Colonic mucosa (tissue), 4 donors: ENCODE data around the gene PI4KA. TPM values are rescaled to one million over a fixed set of nuclear protein-coding genes. Genes with fewer than 3 reads are reported as not detected.
A peak's percentile ranks its signal among the peaks of the same experiment; 100 is the strongest.

Source experiments
- DNase-seq: peaks from one replicate; pipeline ENCODE4 v3.0.0-alpha.2; 2020
- H3K27ac ChIP-seq: fragments of 200-600 bp; one replicate; pipeline ENCODE4 v1.8.0; 2021
- H3K27me3 ChIP-seq: fragments of 200-600 bp; one replicate; pipeline ENCODE4 v1.8.0; 2021
- H3K36me3 ChIP-seq: fragments of 200-600 bp; one replicate; pipeline ENCODE4 v1.8.0; 2021
- H3K4me1 ChIP-seq: fragments of 200-600 bp; one replicate; pipeline ENCODE4 v1.8.0; 2021; ENCODE audit warnings: mild to moderate bottlenecking
- H3K4me3 ChIP-seq: fragments of 200-600 bp; one replicate; pipeline ENCODE4 v1.8.0; 2021
- H3K9ac ChIP-seq, 2 donors: one replicate each; pipeline ENCODE4 v1.7.0; 2013; ENCODE audit warnings: control low read depth in 2 of 2, low read depth in 2 of 2, low read length in 2 of 2
- H3K9me3 ChIP-seq: fragments of 200-600 bp; one replicate; pipeline ENCODE4 v1.8.0; 2021
- intact Hi-C: fragments of 100-400 bp; cut with DNase I; formaldehyde crosslinking; loops from one replicate; pipeline ENCODE4 v1.14.1; 2022
- total RNA-seq, 2 donors: library from RNA; stranded (reverse); fragmentation: NEBNext Ultra II Directional in 1 of 2; extraction: Animal tissue kit (Norgen Biotek cat#: 25700) in 1 of 2; gene quantifications; one replicate each; pipeline ENCODE4 v1.2.1, GENCODE V29; 2021
- TF ChIP-seq, protein P1 (sequence below): fragments of 200-600 bp; IDR thresholded peaks from one replicate; pipeline ENCODE4 v1.8.0; 2022; ENCODE audit warnings: antibody characterized with exemption, mild to moderate bottlenecking
- donor health status: healthy.
- donor health status: DM: no; HTN: no; CAD: no.
- donor health status: DM: no; HTN: no; CAD: no.

The PI4KA gene
- total RNA-seq, 2 donors from 2014 or later: 69.4 to 86.8 TPM

DNA sequence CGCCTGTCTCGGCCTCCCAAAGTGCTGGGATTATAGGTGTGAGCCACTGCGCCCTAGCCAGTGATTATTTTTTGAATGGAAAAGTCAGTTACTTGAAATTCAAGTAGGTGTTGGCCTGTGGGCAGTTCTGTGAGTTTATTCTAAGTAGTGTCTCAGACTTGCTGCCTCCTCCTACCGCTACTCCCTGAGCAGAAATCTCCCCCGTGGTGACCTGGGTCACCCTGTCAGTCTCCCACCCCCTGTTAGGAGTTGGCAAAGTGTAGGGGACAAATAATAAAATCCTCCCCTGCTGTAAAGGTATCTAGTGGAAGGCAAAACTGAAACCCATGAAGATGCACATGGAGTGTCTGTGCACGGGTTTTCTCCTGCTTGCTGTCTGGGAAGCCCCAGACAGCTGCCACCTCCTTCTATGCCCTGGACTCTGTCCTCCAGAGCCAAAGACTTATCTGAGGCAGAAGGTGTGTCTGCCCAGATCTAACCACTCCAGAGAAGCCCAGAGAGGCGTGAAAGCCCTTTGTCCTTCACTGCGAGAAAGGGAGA lies 26.5 kb upstream of the PI4KA start:
- Histone ChIP-seq H3K27me3 (no peaks in the 10 kb centered on the region), H3K9ac (peak overlapping the region in 1 of 2 donors; percentile 58), H3K36me3 (no peaks in the 10 kb centered on the region), H3K27ac (peak overlapping the region; percentile 80), H3K9me3 (no peaks in the 10 kb centered on the region), H3K4me3 (no peak overlapping the region), H3K4me1 (peaks cover 13% of the 10 kb centered on the region)
- DNase-seq: no peak
- intact Hi-C loops: no loop called here
- TF ChIP-seq, protein P1, sequence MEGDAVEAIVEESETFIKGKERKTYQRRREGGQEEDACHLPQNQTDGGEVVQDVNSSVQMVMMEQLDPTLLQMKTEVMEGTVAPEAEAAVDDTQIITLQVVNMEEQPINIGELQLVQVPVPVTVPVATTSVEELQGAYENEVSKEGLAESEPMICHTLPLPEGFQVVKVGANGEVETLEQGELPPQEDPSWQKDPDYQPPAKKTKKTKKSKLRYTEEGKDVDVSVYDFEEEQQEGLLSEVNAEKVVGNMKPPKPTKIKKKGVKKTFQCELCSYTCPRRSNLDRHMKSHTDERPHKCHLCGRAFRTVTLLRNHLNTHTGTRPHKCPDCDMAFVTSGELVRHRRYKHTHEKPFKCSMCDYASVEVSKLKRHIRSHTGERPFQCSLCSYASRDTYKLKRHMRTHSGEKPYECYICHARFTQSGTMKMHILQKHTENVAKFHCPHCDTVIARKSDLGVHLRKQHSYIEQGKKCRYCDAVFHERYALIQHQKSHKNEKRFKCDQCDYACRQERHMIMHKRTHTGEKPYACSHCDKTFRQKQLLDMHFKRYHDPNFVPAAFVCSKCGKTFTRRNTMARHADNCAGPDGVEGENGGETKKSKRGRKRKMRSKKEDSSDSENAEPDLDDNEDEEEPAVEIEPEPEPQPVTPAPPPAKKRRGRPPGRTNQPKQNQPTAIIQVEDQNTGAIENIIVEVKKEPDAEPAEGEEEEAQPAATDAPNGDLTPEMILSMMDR: no peak

DNA sequence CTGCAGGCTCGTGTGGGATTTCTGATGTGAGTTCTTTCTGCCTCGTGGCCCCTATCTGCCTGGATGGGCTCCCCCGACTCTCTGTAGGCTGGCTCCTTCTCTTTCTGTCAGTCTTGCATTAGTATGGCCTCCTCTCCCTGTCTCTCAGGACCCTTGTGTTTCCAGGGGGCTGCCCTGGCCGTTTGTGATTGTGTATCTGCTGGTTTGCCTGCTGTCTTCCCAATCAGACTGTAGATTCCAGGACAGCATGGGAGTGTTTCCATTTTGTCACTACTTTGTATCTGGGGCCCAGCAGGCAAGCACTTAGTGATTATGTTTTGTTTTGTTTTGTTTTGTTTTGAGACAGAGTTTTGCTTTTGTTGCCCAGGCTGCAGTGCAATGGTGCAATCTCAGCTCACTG lies 25.8 kb upstream of the PI4KA start:
- Histone ChIP-seq H3K36me3 (no peaks in the 10 kb centered on the region), H3K9ac (no peak overlapping the region), H3K9me3 (no peaks in the 10 kb centered on the region), H3K27ac (no peak overlapping the region), H3K4me1 (peaks cover 13% of the 10 kb centered on the region), H3K27me3 (no peaks in the 10 kb centered on the region), H3K4me3 (no peak overlapping the region)
- TF ChIP-seq, protein P1: no peak
- DNase-seq: no peak
- intact Hi-C loops: no loop called here

DNA sequence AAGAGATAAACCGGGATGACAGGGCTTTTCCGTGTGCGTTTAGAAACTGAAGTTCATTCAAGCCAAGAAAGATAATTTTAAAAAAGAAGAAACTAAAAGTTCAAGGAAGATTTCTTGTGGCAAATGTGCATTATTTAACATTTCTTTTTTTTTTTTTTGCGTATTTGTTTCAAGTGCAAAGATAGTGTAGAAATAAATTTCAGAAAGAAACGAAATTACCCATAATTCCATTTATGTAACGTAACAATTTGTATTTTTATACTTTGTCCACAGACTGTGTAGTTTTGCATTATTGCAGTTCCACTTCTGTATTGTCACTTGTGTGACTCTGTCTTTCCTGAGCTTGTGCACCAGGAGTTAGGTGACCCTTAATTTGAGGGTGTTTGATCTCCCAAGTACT lies 24.2 kb upstream of the PI4KA start:
- TF ChIP-seq, protein P1: no peak
- Histone ChIP-seq H3K36me3 (no peaks in the 10 kb centered on the region), H3K9me3 (no peaks in the 10 kb centered on the region), H3K4me3 (no peak overlapping the region), H3K9ac (no peak overlapping the region), H3K4me1 (peaks cover 13% of the 10 kb centered on the region), H3K27me3 (no peaks in the 10 kb centered on the region), H3K27ac (no peak overlapping the region)
- no peak for DNase-seq
- intact Hi-C loops: no loop called here

DNA sequence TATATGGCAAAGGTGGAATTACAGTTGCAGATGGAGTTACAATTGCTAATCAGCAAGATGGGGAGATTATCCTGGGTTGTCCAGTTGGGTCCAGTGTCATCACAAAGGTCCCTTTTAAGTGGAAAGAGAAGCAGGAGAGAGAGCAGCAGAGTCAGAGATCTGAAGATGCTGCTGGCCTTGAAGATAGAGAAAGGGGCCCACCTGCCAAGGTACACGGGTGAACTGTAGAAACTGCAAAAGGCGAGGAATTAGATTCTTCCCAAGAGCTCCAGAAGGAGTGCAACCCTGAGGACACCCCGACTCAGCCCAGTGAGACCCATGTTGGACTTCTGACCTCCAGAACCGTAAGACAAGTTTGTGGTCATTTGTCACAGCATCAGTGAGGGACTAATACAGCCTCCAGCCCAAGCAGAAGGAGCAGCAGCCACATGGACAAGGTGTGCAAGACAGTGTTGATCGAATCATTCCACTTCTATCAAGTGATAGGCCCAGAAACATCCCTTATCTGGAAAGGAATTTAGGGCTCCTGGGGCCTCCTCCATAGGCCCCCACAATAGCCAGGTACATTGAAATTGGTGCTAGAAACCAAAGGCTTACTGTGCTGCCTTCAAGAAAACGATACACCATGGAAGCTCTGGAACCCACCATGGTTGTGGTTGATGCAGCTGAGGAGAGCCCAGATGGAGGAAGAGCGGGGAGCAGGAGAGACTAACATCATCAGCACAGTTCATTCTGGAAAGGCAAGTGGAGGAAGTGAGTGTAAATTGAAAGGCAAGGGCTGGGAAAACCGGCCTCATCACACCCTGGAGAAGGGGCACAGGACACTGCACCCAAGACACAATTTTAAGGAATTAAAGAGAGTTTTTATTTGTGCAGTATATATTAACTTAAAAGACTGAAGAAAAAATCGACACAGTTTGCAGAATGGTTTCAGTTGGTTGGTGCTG lies 23.5 kb upstream of the PI4KA start:
- no peaks in the 10 kb centered on the region for H3K36me3 ChIP-seq
- intact Hi-C loops: no loop called here
- H3K4me1 ChIP-seq: peaks cover 13% of the 10 kb centered on the region
- no peak overlapping the region for H3K4me3 ChIP-seq
- no peaks in the 10 kb centered on the region for H3K27me3 ChIP-seq
- no peaks in the 10 kb centered on the region for H3K9me3 ChIP-seq
- H3K27ac ChIP-seq: no peak overlapping the region
- H3K9ac ChIP-seq: no peak overlapping the region
- no peak for DNase-seq
- TF ChIP-seq, protein P1: no peak

DNA sequence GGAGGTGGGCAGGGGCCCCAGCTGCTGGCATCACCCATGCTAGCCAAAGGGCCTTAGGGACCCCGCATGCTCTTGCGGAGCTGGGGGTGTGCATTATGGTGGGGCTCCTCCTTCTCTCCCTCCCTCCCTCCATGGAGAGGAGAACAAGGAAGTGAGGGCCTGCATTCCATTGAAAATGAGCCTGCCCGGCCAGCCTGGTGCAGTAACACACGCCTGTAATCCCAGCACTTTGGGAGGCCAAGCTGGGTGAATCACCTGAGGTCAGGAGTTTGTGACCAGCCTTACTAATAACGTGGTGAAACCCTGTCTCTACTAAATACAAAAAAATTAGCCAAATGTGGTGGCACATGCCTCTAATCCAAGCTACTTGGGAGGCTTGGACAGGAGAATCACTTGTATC lies 22.6 kb upstream of the PI4KA start:
- H3K27me3 ChIP-seq: no peaks in the 10 kb centered on the region
- TF ChIP-seq, protein P1: no peak
- H3K4me1 ChIP-seq: peaks cover 12% of the 10 kb centered on the region
- DNase-seq: no peak
- intact Hi-C loops: no loop called here
- no peak overlapping the region for H3K27ac ChIP-seq
- H3K9ac ChIP-seq: no peak overlapping the region
- no peaks in the 10 kb centered on the region for H3K9me3 ChIP-seq
- no peaks in the 10 kb centered on the region for H3K36me3 ChIP-seq
- no peak overlapping the region for H3K4me3 ChIP-seq
